GM19395 (cell line): ENCODE results near the gene ATN1.

Source experiments
- ATAC-seq: cut with Tn5 transposase; IDR thresholded peaks from one replicate; pipeline ENCODE4 v1.9.1; 2021; ENCODE audit warnings: mild to moderate bottlenecking, moderate library complexity; ENCODE audit not compliant: unreplicated experiment

ATN1 gene

GRCh38 chr12:6966351-6966750 is 38.6 kb downstream of the ATN1 start:
- no peak for ATAC-seq

GRCh38 chr12:6967651-6968100 is 39.9 kb downstream of the ATN1 start:
- ATAC-seq = no peak

- no peak for ATAC-seq
Measured at GRCh38 chr12:6968426-6968825, 40.7 kb downstream of the ATN1 start.

- ATAC-seq = no peak
Measured at GRCh38 chr12:6970096-6970527, 42.4 kb downstream of the ATN1 start.

- ATAC-seq = no peak
Measured at GRCh38 chr12:6974180-6974579, 46.4 kb downstream of the ATN1 start.

GRCh38 chr12:6975297-6976032 is 47.7 kb downstream of the ATN1 start:
- no peak for ATAC-seq

GRCh38 chr12:6977653-6978052 is 49.9 kb downstream of the ATN1 start:
- ATAC-seq = no peak

GRCh38 chr12:6978188-6978587 is 50.4 kb downstream of the ATN1 start:
- no peak for ATAC-seq

- no peak for ATAC-seq
Measured at GRCh38 chr12:6978611-6979011, 50.9 kb downstream of the ATN1 start.

- ATAC-seq = no peak
Measured at GRCh38 chr12:6979021-6979420, 51.3 kb downstream of the ATN1 start.

- no peak for ATAC-seq
Measured at GRCh38 chr12:6979453-6979852, 51.7 kb downstream of the ATN1 start.

- ATAC-seq = no peak
Measured at GRCh38 chr12:6980075-6980474, 52.3 kb downstream of the ATN1 start.

- no peak for ATAC-seq
Measured at GRCh38 chr12:6980740-6981139, 53.0 kb downstream of the ATN1 start.

- no peak for ATAC-seq
Measured at GRCh38 chr12:6981152-6982052, 53.6 kb downstream of the ATN1 start.

- no peak for ATAC-seq
Measured at GRCh38 chr12:6982532-6982931, 54.8 kb downstream of the ATN1 start.

GRCh38 chr12:6987956-6988553 is 60.3 kb downstream of the ATN1 start:
- no peak for ATAC-seq
